Astrocyte (in vitro differentiated cells and primary cell): ENCODE data around the gene SNAI1. TPM values are rescaled to one million over a fixed set of nuclear protein-coding genes. Genes with fewer than 3 reads are reported as not detected.

Source experiments
- DNase-seq: peaks from one replicate; pipeline ENCODE4 v3.0.0-alpha.2; 2010; ENCODE audit warnings: low read depth
- FAIRE-seq: peaks from 2 replicates; lab custom pipeline; 2011; peaks lifted over from hg19 to GRCh38; lab: Jason Lieb, UNC
- H2AFZ ChIP-seq: 2 replicates; pipeline ENCODE4 v1.6.0; 2012; ENCODE audit warnings: low read depth, low read length, inconsistent platforms
- H3K27ac ChIP-seq: 2 replicates; pipeline ENCODE4 v1.5.1; 2011; ENCODE audit warnings: low read depth, low read length, inconsistent platforms
- H3K27me3 ChIP-seq: 2 replicates; pipeline ENCODE4 v1.6.0; 2011; ENCODE audit warnings: low read length, inconsistent platforms; ENCODE audit not compliant: insufficient read depth
- H3K36me3 ChIP-seq: 2 replicates; pipeline ENCODE4 v1.5.1; 2011; ENCODE audit warnings: low read length, inconsistent platforms; ENCODE audit not compliant: insufficient read depth
- H3K4me1 ChIP-seq: 2 replicates; pipeline ENCODE4 v1.5.1; 2011; ENCODE audit warnings: low read length, inconsistent platforms; ENCODE audit not compliant: insufficient read depth
- H3K4me2 ChIP-seq: 2 replicates; pipeline ENCODE4 v1.6.0; 2012; ENCODE audit warnings: low read length, inconsistent platforms
- H3K4me3 ChIP-seq: 2 replicates; pipeline ENCODE4 v1.5.1; 2011; ENCODE audit warnings: low read depth, mild to moderate bottlenecking, low read length, inconsistent platforms; ENCODE audit not compliant: insufficient read depth
- H3K79me2 ChIP-seq: 2 replicates; pipeline ENCODE4 v1.6.0; 2012; ENCODE audit warnings: mild to moderate bottlenecking, low read length, inconsistent platforms; ENCODE audit not compliant: insufficient read depth
- H3K9ac ChIP-seq: 2 replicates; pipeline ENCODE4 v1.6.0; 2012; ENCODE audit warnings: mild to moderate bottlenecking, low read length, inconsistent platforms
- H3K9me3 ChIP-seq: 2 replicates; pipeline ENCODE4 v1.5.1; 2012; ENCODE audit warnings: low read depth, mild to moderate bottlenecking, low read length, inconsistent platforms; ENCODE audit not compliant: insufficient read depth
- H4K20me1 ChIP-seq: 2 replicates; pipeline ENCODE4 v1.6.0; 2012; ENCODE audit warnings: low read length, inconsistent platforms; ENCODE audit not compliant: insufficient read depth
- H3K27ac Mint-ChIP-seq: one replicate; pipeline ENCODE4 v1.8.0; 2021; ENCODE audit warnings: mild to moderate bottlenecking, mixed read lengths; ENCODE audit not compliant: unreplicated experiment
- H3K27me3 Mint-ChIP-seq: one replicate; pipeline ENCODE4 v1.8.0; 2021; ENCODE audit warnings: low read depth, mixed read lengths; ENCODE audit not compliant: unreplicated experiment
- H3K36me3 Mint-ChIP-seq: one replicate; pipeline ENCODE4 v1.8.0; 2021; ENCODE audit warnings: low read depth, mixed read lengths; ENCODE audit not compliant: unreplicated experiment
- H3K4me1 Mint-ChIP-seq: one replicate; pipeline ENCODE4 v1.8.0; 2021; ENCODE audit warnings: low read depth, mixed read lengths; ENCODE audit not compliant: unreplicated experiment
- H3K4me3 Mint-ChIP-seq: one replicate; pipeline ENCODE4 v1.8.0; 2021; ENCODE audit warnings: mild to moderate bottlenecking, moderate library complexity, mixed read lengths; ENCODE audit not compliant: unreplicated experiment
- H3K9me3 Mint-ChIP-seq: one replicate; pipeline ENCODE4 v1.8.0; 2021; ENCODE audit warnings: mild to moderate bottlenecking, mixed read lengths; ENCODE audit not compliant: unreplicated experiment
- CTCF ChIP-seq: IDR thresholded peaks from 2 replicates; pipeline ENCODE4 v1.5.1; 2011; ENCODE audit warnings: low read depth, mild to moderate bottlenecking, inconsistent platforms, low read length, moderate library complexity; ENCODE audit not compliant: insufficient read depth
- EZH2 ChIP-seq: IDR thresholded peaks from 2 replicates; pipeline ENCODE4 v1.6.1; 2012; ENCODE audit warnings: mild to moderate bottlenecking, low read length, inconsistent platforms; ENCODE audit not compliant: insufficient read depth
- total RNA-seq: library from RNA; stranded (reverse); gene quantifications from 2 replicates; pipeline ENCODE4 v1.2.1, GENCODE V29; 2021

The SNAI1 gene
- total RNA-seq, 1 donor from 2014 or later: 9.1 TPM

- FAIRE-seq: no peak
Observed at GRCh38 chr20:50037123-50037522, 54.3 kb downstream of the SNAI1 start.

GRCh38 chr20:50037575-50037974 lies 54.8 kb downstream of the SNAI1 start:
- Histone ChIP-seq H3K9ac (no peak overlapping the region), H3K9me3 (no peaks in the 10 kb centered on the region), H4K20me1 (no peaks in the 10 kb centered on the region), H2AFZ (no peak overlapping the region), H3K79me2 (no peaks in the 10 kb centered on the region), H3K27me3 (no peaks in the 10 kb centered on the region), H3K36me3 (no peaks in the 10 kb centered on the region), H3K4me1 (peaks cover 16% of the 10 kb centered on the region), H3K4me3 (no peak overlapping the region), H3K27ac (no peak overlapping the region), H3K4me2 (no peak overlapping the region)
- FAIRE-seq (no peak), DNase-seq (no peak)
- Mint-ChIP-seq H3K36me3 (no peaks in the 10 kb centered on the region), H3K4me3 (no peak overlapping the region), H3K9me3 (no peaks in the 10 kb centered on the region), H3K27ac (no peak overlapping the region), H3K27me3 (peaks cover 4% of the 10 kb centered on the region), H3K4me1 (peaks cover 17% of the 10 kb centered on the region)
- TF ChIP-seq CTCF (no peak), EZH2 (no peak)

More at GRCh38 chr20:50037123-50037522, 54.3 kb downstream of the SNAI1 start:
- DNase-seq: no peak
- Histone ChIP-seq H3K79me2 (no peaks in the 10 kb centered on the region), H3K4me2 (no peak overlapping the region), H3K9ac (no peak overlapping the region), H3K9me3 (no peaks in the 10 kb centered on the region), H3K27me3 (no peaks in the 10 kb centered on the region), H3K4me1 (peaks cover 16% of the 10 kb centered on the region), H3K36me3 (no peaks in the 10 kb centered on the region), H4K20me1 (no peaks in the 10 kb centered on the region), H3K4me3 (no peak overlapping the region), H2AFZ (no peak overlapping the region), H3K27ac (no peak overlapping the region)
- Mint-ChIP-seq H3K27ac (no peak overlapping the region), H3K27me3 (peaks cover 4% of the 10 kb centered on the region), H3K4me1 (peaks cover 17% of the 10 kb centered on the region), H3K9me3 (no peaks in the 10 kb centered on the region), H3K4me3 (no peak overlapping the region), H3K36me3 (no peaks in the 10 kb centered on the region)
- TF ChIP-seq CTCF: no peak
- TF ChIP-seq EZH2: no peak

DNA sequence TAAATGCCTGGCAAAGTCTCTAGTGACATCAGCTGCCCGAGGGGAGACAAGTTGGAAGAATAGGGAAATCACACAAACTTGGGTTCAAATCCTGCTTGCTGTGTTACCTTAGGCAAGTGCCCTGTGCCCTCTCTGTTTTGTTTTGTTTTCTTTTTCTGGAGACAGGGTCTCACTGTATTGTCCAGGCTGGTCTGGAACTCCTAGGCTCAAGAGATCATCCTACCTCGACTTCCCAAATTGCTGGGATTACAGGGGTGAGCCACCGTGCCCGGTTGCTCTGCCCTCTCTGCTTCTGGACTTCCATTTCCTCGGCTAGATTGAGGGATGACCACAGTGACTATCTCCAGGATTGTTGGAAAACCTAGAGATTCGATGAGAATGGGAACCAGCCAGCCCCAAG lies 55.4 kb downstream of the SNAI1 start:
- Mint-ChIP-seq H3K4me3 (no peak overlapping the region), H3K4me1 (peaks cover 17% of the 10 kb centered on the region), H3K36me3 (no peaks in the 10 kb centered on the region), H3K27ac (no peak overlapping the region), H3K27me3 (peaks cover 4% of the 10 kb centered on the region), H3K9me3 (no peaks in the 10 kb centered on the region)
- TF ChIP-seq CTCF (no peak), EZH2 (no peak)
- Histone ChIP-seq H3K79me2 (no peaks in the 10 kb centered on the region), H3K4me1 (peaks cover 16% of the 10 kb centered on the region), H3K27me3 (no peaks in the 10 kb centered on the region), H2AFZ (no peak overlapping the region), H3K4me3 (no peak overlapping the region), H3K36me3 (no peaks in the 10 kb centered on the region), H4K20me1 (no peaks in the 10 kb centered on the region), H3K4me2 (no peak overlapping the region), H3K9ac (no peak overlapping the region), H3K9me3 (no peaks in the 10 kb centered on the region), H3K27ac (no peak overlapping the region)
- FAIRE-seq: no peak
- no peak for DNase-seq
